Measurements from ENCODE around the gene ITPR2.
"Not testable (repeated sequence)": the region's sequence is repeated elsewhere in the genome, so short reads cannot be mapped to it uniquely, and the experiment has no call there.

Gene ITPR2

DNA sequence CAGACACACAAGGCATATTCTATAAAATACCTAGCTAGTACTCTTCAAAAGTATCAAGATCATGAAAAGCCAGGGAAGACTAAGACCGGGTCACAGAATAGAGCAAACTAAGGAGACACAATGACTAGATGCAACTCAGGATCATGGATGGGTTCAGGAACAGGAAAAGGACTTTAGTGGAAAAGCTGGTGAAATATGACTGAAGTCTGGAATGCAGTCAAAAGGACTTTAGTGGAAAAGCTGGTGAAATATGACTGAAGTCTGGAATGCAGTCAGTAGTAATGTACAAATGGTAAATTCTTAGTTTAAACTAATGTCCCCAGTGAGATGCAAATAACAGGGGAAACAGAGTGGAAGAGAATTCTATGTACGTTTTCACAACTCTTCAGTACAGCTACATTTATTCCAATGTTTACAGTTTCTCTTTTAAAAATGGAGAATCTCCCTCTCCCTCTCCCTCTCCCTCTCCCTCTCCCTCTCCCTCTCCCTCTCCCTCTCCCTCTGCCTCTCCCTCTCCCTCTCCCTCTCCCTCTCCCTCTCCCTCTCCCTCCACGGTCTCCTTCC is 49.1 kb downstream of the ITPR2 start:
- not testable (repeated sequence) for DNase-seq

DNA sequence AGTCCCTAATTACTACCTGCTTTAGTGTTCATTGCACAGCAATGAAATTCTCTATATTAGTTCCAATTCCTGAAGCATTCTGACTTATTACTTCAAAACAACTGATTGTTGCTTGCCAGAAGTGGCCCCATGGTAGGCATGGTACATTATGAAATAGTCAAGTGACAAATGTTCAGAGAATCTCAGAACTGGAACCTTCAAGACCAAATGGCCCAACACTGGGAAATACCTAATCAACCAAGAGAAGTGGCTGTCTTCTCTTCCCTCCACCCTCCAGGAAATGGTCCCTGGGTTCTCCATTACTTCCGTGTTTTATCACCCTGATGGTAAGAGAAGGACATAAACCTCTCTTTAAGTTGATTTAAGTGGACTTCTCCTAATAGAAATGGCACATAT is 49.9 kb downstream of the ITPR2 start:
- no peak for DNase-seq

GRCh38 chr12:26782372-26783130 is 50.4 kb downstream of the ITPR2 start:
- no peak for DNase-seq

DNA sequence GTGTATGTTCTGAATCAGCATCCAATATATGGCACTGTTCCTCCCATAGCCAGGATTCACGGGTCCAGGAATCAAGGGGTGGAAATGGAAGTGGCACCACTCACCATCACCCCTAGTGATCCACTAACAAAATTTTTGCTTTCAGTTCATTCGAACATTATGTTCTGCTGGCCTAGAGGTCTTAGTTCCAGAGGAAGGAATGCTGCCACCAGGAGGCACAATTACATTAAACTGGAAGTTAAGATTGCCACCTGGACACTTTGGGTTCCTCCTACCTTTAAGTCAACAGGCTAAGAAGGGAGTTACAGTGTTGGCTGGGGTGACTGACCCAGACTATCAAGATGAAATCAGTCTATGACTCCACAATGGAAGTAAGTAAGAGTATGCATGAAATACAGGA is 52.3 kb downstream of the ITPR2 start:
- not testable (repeated sequence) for DNase-seq

DNA sequence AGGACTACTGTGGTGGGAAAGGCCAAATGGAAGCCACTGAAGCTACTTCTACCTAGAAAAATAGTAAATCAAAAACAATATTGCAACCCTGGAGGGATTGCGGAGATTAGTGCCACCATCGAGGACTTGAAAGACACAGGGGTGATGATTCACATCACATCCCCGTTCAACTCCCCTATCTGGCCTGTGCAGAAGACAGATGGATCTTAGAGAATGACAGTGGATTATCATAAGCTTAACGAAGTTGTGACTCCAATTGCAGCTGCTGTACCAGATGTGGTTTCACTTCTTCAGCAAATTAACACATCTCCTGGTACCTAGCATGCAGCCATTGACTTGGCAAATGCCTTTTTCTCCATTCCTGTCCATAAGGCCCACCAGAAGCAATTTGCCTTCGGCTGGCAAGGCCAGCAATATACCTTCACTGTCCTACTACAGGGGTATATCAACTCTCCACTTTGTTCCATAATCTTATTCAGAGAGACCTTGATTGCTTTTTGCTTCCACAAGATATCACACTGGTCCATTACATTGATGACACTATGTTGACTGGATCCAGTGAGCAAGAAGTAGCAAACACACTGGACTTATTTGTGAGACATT is 54.7 kb downstream of the ITPR2 start:
- DNase-seq = not testable (repeated sequence)

GRCh38 chr12:26777236-26777635 is 55.8 kb downstream of the ITPR2 start:
- DNase-seq = no peak

GRCh38 chr12:26775991-26776390 is 57.0 kb downstream of the ITPR2 start:
- not testable (repeated sequence) for DNase-seq

DNA sequence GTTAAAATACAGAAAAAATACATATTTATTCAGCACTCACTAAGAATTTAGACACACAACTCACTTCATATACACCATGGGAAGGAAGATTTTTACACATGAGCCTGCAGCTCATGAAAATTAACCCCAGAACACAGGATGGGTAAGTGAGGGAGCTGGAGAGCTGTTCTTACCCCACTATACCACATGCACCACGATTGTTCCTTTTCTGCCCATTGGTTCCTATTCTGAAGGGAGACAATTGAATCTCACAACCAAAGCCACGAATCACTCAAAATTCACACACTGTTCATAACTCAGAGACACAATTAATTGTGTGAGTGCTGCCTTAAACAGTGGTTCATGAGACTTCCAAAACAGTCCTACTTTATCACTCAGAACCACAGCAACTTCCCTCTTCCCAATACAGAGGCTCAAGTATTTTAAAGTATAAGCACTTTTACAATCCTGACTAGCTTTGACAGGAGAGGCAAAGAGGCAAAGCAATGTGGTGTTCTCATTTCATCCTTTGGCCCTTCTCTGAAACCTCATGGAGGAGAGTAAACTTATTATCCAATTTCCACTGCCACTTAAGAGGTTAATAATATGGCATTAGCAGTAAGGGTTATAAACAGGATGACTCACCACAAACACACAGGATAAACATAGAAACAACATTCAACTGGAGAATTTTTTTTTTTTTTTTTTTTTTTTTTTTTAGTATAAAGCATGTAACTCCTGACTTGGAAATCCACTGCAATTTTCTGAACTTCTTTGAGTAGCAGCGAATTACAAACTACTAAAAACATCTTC is 59.5 kb downstream of the ITPR2 start:
- DNase-seq = peak; percentile 52

DNA sequence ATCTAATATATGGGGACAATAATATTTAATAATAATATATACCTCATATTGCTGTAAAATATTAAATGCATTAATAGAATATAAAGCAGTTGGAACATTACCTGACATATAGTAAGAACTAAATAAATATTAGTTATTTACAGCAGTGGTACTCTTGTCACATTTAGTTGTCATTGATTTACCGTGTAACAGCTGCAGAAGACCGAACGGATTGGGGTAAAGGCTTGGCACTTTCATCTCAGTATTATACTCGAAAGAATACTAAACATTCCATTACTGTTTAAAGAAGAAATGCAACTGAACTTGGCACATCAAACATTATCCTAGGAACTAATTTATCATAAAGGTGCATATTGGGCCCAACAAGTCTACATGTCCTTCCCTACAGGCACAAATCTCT is 61.1 kb downstream of the ITPR2 start:
- no peak for DNase-seq

GRCh38 chr12:26770239-26771070 is 62.5 kb downstream of the ITPR2 start:
- DNase-seq = no peak

GRCh38 chr12:26769611-26770010 is 63.4 kb downstream of the ITPR2 start:
- DNase-seq = no peak

- peak; percentile 38 for DNase-seq
These were observed 64.1 kb downstream of the ITPR2 start for GRCh38 chr12:26768611-26769603.

GRCh38 chr12:26767865-26768264 is 65.1 kb downstream of the ITPR2 start:
- DNase-seq = no peak

- no peak for DNase-seq
These were observed 65.9 kb downstream of the ITPR2 start for GRCh38 chr12:26767116-26767515.

DNA sequence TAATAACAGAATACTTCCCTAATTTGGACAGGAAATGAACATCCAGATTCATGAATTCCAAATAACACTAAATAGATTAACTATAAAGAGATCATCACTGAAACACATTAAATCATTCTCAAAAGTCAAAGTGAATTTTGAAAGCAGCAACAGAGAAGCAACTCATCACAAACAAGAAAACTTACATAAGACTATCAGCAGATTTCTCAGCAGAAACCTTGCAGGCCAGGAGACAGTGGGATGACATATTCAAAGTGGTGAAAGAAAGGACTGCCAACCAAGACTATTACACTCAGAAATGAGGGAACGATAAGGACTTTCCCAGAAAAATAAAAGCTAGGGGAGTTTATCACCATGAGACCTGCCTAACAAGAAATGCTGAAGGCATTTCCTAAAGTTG is 70.8 kb downstream of the ITPR2 start:
- no peak for DNase-seq

DNA sequence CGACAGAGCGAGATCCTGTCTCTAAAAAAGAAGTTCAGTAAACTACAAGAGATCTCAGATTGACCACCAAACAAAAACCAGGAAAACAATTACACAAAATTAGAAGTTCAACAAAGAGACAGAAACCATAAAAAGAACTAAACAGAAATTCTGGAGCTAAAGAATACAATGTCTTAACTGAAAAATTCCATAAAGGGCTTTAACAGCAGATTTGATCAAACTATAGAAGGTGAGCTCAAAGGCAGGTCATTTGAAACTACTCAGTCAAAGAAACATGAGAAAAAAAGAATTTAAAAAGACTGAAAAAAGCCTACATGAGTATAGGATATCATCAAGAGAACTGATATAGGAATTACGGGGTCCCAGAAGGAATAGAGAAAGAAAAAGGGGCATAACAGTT is 71.2 kb downstream of the ITPR2 start:
- no peak for DNase-seq

DNA sequence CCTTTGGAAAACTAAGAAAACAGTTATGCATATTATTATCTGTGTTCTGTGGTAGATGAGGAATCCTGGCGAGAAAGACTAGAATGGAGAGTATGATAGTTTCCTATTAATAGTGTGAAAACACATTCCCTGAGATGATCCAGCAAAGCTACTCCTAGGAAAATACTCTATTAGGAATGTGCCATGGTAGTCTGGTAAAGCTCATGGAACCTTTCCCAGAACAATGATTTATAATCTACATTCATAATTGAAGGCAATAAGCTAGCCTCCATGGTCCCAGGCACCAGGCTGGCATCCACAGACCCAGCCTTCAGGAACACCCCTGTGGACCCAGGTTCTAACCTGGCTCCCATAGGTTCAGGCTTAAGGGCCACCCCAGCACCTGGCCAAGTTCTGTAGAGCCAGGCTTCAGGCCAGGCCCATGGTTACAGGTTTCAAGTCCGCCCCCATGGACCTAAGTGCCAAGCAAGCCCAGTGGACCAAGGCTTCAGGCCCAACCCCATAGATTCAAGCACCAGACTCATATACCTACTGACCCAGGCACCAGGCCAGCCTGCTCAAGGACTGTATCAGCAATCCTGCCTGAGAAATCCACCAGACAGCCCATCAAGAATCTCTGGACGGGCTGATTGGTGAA is 72.2 kb downstream of the ITPR2 start:
- no peak for DNase-seq

DNA sequence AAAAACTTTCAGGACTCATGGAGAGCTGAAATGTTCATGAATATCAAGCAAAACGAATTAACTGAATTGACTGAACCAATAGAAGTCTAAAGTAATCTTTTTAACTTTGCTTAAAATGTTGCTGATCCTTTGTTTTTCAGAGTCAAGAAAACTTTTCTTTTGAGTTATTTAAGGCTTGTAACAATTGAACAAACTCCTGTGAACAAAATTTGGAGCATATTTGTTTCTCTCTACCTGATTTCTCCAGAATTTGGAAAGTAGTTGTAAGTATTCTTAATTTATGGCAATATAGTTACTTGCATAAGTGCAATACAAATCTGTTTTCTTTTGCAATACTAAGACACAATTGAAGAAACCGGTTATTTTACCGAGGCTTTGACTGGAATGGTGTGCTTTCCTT is 77.6 kb downstream of the ITPR2 start:
- DNase-seq = not testable (repeated sequence)

DNA sequence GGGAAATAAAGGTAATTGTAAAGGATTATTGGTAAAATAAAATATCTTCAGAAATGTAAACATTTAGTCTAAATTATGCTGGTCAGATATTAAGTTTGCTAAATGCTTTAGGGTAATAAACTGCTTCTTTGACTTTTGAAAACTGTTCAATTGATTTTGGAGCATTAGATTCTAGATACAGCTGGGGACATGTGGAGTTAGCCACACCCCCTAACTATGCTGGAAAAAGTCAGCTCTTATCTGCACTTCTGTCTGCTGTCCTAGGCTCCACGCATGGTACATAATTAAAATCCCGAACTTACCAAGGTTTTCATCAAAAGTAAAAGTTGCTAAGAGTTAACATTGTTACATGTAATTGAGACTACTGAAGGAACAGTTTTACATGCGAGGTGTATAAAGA is 78.8 kb downstream of the ITPR2 start:
- no peak for DNase-seq

DNA sequence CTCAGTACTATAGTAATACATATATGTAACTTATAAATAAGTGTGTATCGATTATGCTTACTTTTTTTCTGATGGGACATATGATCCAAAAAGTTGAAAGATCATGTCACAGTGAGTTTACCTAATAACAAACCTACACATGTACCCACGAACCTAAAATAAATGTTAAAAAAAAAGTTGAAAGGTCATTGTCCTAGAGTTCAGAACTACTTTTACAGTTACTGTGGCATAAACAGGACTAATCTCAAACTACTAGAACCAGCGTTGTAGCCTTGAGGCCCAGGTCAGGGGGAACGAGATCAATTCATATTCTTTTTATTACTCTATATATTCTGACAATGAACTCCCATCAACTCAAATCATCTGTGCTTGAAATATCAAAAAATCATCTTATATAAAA is 81.8 kb downstream of the ITPR2 start:
- no peak for DNase-seq

All from NCI-H748 treated with DMSO at 0.1 percent for 48 hours (cell line).